Measurements from ENCODE around the gene CD6. TPM values are rescaled to one million over a fixed set of nuclear protein-coding genes. Genes with fewer than 3 reads are reported as not detected.

CD6 gene
- polyA plus RNA-seq, 4 donors = 0.67 to 1.6 (median 1.0) TPM

DNA sequence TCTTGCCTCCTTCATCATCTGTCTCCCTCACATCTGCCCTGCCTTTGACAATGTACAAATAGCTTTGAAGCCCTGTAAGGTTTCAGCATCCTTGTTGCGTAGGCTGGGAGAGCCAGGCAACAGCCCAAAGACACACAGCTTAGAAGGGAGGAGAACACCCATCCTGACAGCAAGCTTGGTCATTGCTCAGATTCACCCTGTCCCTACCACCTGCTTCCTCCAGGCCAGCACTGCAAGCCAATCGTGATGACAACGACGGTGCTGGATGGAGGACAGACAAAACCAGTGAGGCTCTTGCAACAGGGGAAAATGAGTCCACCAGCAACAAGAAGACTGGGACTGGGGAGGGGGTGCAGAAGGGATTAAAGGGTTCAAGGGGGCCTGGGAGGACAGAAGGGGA lies 97.9 kb downstream of the CD6 start:
- no peak for DNase-seq (ENCODE audit: low read depth in 4 of 4, low spot score in 3 of 4)

Other genes with a start within 250 kb of the CD6 start
- gene MS4A18, start 247.0 kb upstream of the CD6 start, polyA plus RNA-seq (ENCODE audit: insufficient read length in 4 of 4) = not detected
- not detected for gene MS4A15, start 214.8 kb upstream of the CD6 start, polyA plus RNA-seq (ENCODE audit: insufficient read length in 4 of 4)
- gene MS4A10, start 186.3 kb upstream of the CD6 start, polyA plus RNA-seq (ENCODE audit: insufficient read length in 4 of 4) = under 1 TPM; 0.09 to 0.30 (median 0.14) TPM
- 10 to 100 TPM; 19.4 to 24.3 (median 20.8) TPM for gene CCDC86, start 129.6 kb upstream of the CD6 start, polyA plus RNA-seq (ENCODE audit: insufficient read length in 4 of 4)
- under 1 TPM; 0.14 to 0.26 (median 0.22) TPM for gene PTGDR2, start 115.7 kb upstream of the CD6 start, polyA plus RNA-seq (ENCODE audit: insufficient read length in 4 of 4)
- under 1 TPM in 3 of 4 donors, not detected in 1; 0.06 to 0.64 (median 0.32) TPM for gene ZP1, start 104.1 kb upstream of the CD6 start, polyA plus RNA-seq (ENCODE audit: insufficient read length in 4 of 4)
- gene PRPF19, start 65.1 kb upstream of the CD6 start, polyA plus RNA-seq (ENCODE audit: insufficient read length in 4 of 4) = 100 to 1,000 TPM; 113 to 136 (median 124) TPM
- gene TMEM109, start 57.5 kb upstream of the CD6 start, polyA plus RNA-seq (ENCODE audit: insufficient read length in 4 of 4) = 100 to 1,000 TPM in 1 of 4 donors, 10 to 100 TPM in 3; 83.6 to 104 (median 91.9) TPM
- gene TMEM132A, start 47.2 kb upstream of the CD6 start, polyA plus RNA-seq (ENCODE audit: insufficient read length in 4 of 4) = 100 to 1,000 TPM in 1 of 4 donors, 10 to 100 TPM in 3; 63.6 to 102 (median 66.0) TPM
- gene SLC15A3, start 19.5 kb upstream of the CD6 start, polyA plus RNA-seq (ENCODE audit: insufficient read length in 4 of 4) = 10 to 100 TPM; 19.8 to 25.9 (median 21.0) TPM
- under 1 TPM in 2 of 4 donors, not detected in 2; 0.06 to 0.23 TPM for gene CD5, start 130.8 kb downstream of the CD6 start, polyA plus RNA-seq (ENCODE audit: insufficient read length in 4 of 4)
- 10 to 100 TPM; 18.2 to 21.9 (median 19.3) TPM for gene VPS37C, start 189.7 kb downstream of the CD6 start, polyA plus RNA-seq (ENCODE audit: insufficient read length in 4 of 4)
- under 1 TPM in 3 of 4 donors, not detected in 1; 0.05 to 0.51 (median 0.22) TPM for gene PGA3, start 231.8 kb downstream of the CD6 start, polyA plus RNA-seq (ENCODE audit: insufficient read length in 4 of 4)

Data from right renal pelvis (tissue), 4 donors.